Measurements from ENCODE around the gene MAD2L1BP.

Gene MAD2L1BP

DNA sequence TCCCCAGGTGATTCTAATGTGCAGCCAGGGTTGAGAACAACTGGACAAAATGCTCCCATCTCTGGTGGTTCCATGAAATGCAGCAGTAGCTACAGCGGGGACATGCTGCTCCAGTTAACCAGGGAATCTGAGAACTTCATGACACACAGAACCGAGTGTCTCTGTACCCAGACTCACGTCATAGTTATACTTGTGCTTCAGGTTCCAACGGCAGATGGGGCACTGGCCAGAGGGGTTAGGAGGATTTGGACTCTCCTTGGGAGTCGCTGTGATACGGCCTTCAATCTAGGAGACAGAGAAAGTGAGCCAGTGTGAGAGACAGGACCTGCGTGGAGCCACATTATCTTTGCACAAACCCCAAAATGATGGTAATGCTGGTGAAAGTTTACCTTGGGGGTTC lies 42.7 kb downstream of the MAD2L1BP start:
- Histone ChIP-seq H3K4me1 (ENCODE audit: insufficient read depth, low read length) (no peaks in the 10 kb centered on the region), H3K9ac (ENCODE audit: low read length) (no peak overlapping the region), H3K27ac (ENCODE audit: low read depth, low read length) (no peak overlapping the region), H3K36me3 (ENCODE audit: insufficient read depth, low read length) (peaks cover 79% of the 10 kb centered on the region), H3K4me3 (ENCODE audit: low read depth in 1 of 2, low read length in 2 of 2) (no peak overlapping the region), H3K9me3 (ENCODE audit: low read length) (no peaks in the 10 kb centered on the region), H3K27me3 (ENCODE audit: control insufficient read depth in 1 of 2, insufficient read depth in 2 of 2, low read length in 2 of 2) (no peaks in the 10 kb centered on the region)

DNA sequence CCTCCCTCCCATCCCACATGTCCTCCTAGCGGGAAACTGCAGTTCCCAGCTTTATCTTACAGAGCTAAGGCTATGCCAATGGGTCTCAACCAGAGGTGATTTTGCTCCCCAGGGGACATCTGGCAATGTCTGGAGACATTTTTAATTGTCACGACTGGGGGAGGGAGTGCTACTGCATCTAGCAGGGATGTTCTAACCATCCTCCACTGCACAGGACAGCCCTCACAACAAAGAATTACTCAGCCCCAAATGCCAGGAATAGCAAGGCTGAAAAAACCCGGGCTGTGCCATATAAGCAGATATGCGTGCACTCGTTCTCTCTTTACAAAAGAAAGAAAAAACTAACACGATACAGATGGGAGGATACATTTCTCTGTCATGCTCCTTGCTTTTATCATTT lies 43.4 kb downstream of the MAD2L1BP start:
- H3K4me3 ChIP-seq (ENCODE audit: low read depth in 1 of 2, low read length in 2 of 2), result no peak overlapping the region
- peaks cover 71% of the 10 kb centered on the region for H3K36me3 ChIP-seq (ENCODE audit: insufficient read depth, low read length)
- H3K9me3 ChIP-seq (ENCODE audit: low read length), result no peaks in the 10 kb centered on the region
- H3K27me3 ChIP-seq (ENCODE audit: control insufficient read depth in 1 of 2, insufficient read depth in 2 of 2, low read length in 2 of 2), result no peaks in the 10 kb centered on the region
- H3K4me1 ChIP-seq (ENCODE audit: insufficient read depth, low read length), result no peaks in the 10 kb centered on the region
- H3K27ac ChIP-seq (ENCODE audit: low read depth, low read length), result no peak overlapping the region
- H3K9ac ChIP-seq (ENCODE audit: low read length), result no peak overlapping the region

DNA sequence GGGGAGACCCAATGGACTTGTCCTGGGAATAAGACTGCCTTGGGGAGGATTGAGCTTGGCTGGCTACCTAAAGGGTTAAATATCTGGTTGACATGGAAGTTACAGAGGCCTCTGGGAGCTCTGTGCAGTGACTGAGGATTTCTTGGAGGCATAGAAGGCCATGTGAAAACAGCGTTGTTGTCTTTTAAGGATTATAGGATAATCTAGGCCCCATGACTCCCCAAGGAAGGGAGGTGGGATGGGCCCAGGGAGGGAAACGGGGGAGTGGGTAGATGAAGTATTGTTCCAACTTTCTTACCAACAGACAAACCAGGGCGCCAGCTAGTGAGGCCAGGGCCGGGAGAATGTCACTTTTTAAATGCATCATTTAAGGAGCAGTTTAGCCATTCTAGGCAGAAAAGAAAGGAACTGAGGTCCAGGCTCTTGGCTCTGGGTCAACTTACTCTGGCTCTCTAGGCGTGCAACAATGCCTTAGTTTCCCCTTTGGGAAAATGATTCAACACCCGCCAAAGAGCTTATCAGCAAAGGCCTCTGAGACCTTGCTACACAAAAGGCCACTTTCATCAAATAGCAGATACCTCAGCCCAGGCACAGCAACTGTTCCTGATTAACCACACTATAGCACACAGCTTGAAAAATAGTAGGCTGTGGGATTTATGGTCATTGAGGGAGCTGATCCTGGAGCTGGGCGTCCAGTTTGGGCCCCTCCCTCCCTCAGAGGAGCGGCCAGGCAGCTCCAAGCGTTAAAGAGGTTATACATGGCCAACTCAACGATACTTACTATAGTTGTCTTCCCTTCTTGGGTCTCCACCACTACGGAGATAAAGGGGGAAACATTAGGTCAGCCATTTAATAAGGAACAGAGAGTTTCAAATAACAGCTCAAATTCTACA lies 44.9 kb downstream of the MAD2L1BP start:
- H3K4me1 ChIP-seq (ENCODE audit: insufficient read depth, low read length), result no peaks in the 10 kb centered on the region
- no peaks in the 10 kb centered on the region for H3K9me3 ChIP-seq (ENCODE audit: low read length)
- no peak overlapping the region for H3K9ac ChIP-seq (ENCODE audit: low read length)
- no peak overlapping the region for H3K4me3 ChIP-seq (ENCODE audit: low read depth in 1 of 2, low read length in 2 of 2)
- H3K27me3 ChIP-seq (ENCODE audit: control insufficient read depth in 1 of 2, insufficient read depth in 2 of 2, low read length in 2 of 2), result no peaks in the 10 kb centered on the region
- H3K36me3 ChIP-seq (ENCODE audit: insufficient read depth, low read length), result peaks cover 56% of the 10 kb centered on the region
- no peak overlapping the region for H3K27ac ChIP-seq (ENCODE audit: low read depth, low read length)

- H3K4me1 ChIP-seq (ENCODE audit: insufficient read depth, low read length), result peaks cover 2% of the 10 kb centered on the region
- no peak overlapping the region for H3K4me3 ChIP-seq (ENCODE audit: low read depth in 1 of 2, low read length in 2 of 2)
- no peaks in the 10 kb centered on the region for H3K27me3 ChIP-seq (ENCODE audit: control insufficient read depth in 1 of 2, insufficient read depth in 2 of 2, low read length in 2 of 2)
- H3K27ac ChIP-seq (ENCODE audit: low read depth, low read length), result no peak overlapping the region
- no peak overlapping the region for H3K9ac ChIP-seq (ENCODE audit: low read length)
- H3K9me3 ChIP-seq (ENCODE audit: low read length), result no peaks in the 10 kb centered on the region
- peaks cover 49% of the 10 kb centered on the region for H3K36me3 ChIP-seq (ENCODE audit: insufficient read depth, low read length)
Observed at GRCh38 chr6:43681303-43681702, 45.7 kb downstream of the MAD2L1BP start.

- peaks cover 10% of the 10 kb centered on the region for H3K4me1 ChIP-seq (ENCODE audit: insufficient read depth, low read length)
- no peak overlapping the region for H3K27ac ChIP-seq (ENCODE audit: low read depth, low read length)
- no peak overlapping the region for H3K9ac ChIP-seq (ENCODE audit: low read length)
- H3K9me3 ChIP-seq (ENCODE audit: low read length), result no peaks in the 10 kb centered on the region
- no peaks in the 10 kb centered on the region for H3K27me3 ChIP-seq (ENCODE audit: control insufficient read depth in 1 of 2, insufficient read depth in 2 of 2, low read length in 2 of 2)
- H3K36me3 ChIP-seq (ENCODE audit: insufficient read depth, low read length), result peaks cover 33% of the 10 kb centered on the region
- no peak overlapping the region for H3K4me3 ChIP-seq (ENCODE audit: low read depth in 1 of 2, low read length in 2 of 2)
Observed at GRCh38 chr6:43682724-43683429, 47.2 kb downstream of the MAD2L1BP start.

- H3K9ac ChIP-seq (ENCODE audit: low read length), result no peak overlapping the region
- peaks cover 23% of the 10 kb centered on the region for H3K36me3 ChIP-seq (ENCODE audit: insufficient read depth, low read length)
- no peaks in the 10 kb centered on the region for H3K27me3 ChIP-seq (ENCODE audit: control insufficient read depth in 1 of 2, insufficient read depth in 2 of 2, low read length in 2 of 2)
- H3K27ac ChIP-seq (ENCODE audit: low read depth, low read length), result no peak overlapping the region
- H3K4me1 ChIP-seq (ENCODE audit: insufficient read depth, low read length), result peaks cover 15% of the 10 kb centered on the region
- no peaks in the 10 kb centered on the region for H3K9me3 ChIP-seq (ENCODE audit: low read length)
- H3K4me3 ChIP-seq (ENCODE audit: low read depth in 1 of 2, low read length in 2 of 2), result no peak overlapping the region
Observed at GRCh38 chr6:43683708-43684455, 48.2 kb downstream of the MAD2L1BP start.

- Histone ChIP-seq H3K9ac (ENCODE audit: low read length) (peak overlapping the region; percentile 69), H3K4me3 (ENCODE audit: low read depth in 1 of 2, low read length in 2 of 2) (peak overlapping the region; percentile 59 to 89), H3K4me1 (ENCODE audit: insufficient read depth, low read length) (peaks cover 15% of the 10 kb centered on the region), H3K9me3 (ENCODE audit: low read length) (no peaks in the 10 kb centered on the region), H3K27ac (ENCODE audit: low read depth, low read length) (peak overlapping the region; percentile 40), H3K27me3 (ENCODE audit: control insufficient read depth in 1 of 2, insufficient read depth in 2 of 2, low read length in 2 of 2) (no peaks in the 10 kb centered on the region), H3K36me3 (ENCODE audit: insufficient read depth, low read length) (no peaks in the 10 kb centered on the region)
Observed at GRCh38 chr6:43687079-43687436, 51.4 kb downstream of the MAD2L1BP start.

DNA sequence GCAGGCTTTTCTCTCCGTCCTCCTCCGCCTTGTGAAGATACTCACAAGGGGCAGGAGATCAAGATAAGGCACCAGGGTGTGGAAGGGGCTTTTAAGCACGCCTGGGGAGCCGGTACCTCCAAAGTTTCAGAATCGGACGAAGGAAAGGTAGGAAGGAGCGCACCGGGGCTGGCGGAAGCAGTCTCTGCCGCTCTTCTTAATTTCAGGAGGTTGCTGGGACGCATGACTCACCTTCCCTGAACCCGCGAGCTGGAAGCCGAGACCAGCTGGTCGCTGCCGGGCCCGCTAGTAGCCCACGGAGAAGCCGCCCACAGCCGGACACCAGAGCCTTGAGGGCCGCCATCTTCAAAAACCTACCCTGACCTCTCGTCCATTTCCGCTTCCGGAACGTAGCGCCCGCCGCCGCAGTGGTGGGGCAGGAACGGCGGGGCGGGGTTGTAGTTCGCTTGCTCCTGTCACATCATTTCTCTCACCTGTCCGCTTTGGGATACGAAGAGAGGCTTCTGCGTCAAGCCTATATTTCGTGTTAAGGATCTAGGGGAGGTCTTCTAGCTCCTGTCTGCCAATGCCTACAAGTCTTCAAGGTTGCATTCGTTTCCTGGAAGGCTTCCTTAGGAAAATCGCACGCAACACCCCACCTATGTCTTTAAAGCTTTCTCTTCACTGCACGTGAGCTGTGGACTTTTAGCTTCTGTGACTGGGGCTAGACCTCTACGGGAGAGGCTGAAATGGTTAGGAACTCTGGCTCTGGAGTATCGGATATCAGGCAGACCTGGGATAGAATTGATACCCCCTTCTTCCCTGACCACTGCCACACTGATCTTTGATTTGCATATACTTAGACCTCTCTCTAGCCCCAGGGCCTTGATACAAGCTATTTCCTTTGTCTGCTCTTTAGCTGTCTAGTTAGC lies 52.1 kb downstream of the MAD2L1BP start, which contains the start of gene MRPS18A:
Gene MRPS18A (minus strand): TSS at position 355 of the 911 bp plus-strand sequence. CDS start 12 bp downstream, at position 343.
- H3K4me1 ChIP-seq (ENCODE audit: insufficient read depth, low read length), result peaks cover 15% of the 10 kb centered on the region
- no peaks in the 10 kb centered on the region for H3K27me3 ChIP-seq (ENCODE audit: control insufficient read depth in 1 of 2, insufficient read depth in 2 of 2, low read length in 2 of 2)
- H3K9me3 ChIP-seq (ENCODE audit: low read length), result no peaks in the 10 kb centered on the region
- peak within 1 kb of the TSS; percentile 75 for H3K27ac ChIP-seq (ENCODE audit: low read depth, low read length)
- H3K4me3 ChIP-seq (ENCODE audit: low read depth in 1 of 2, low read length in 2 of 2), result peak within 1 kb of the TSS; percentile 59 to 89
- H3K9ac ChIP-seq (ENCODE audit: low read length), result peak within 1 kb of the TSS; percentile 69
- no peaks in the 10 kb centered on the region for H3K36me3 ChIP-seq (ENCODE audit: insufficient read depth, low read length)

GRCh38 chr6:43689421-43689820 lies 53.8 kb downstream of the MAD2L1BP start:
- no peak overlapping the region for H3K27ac ChIP-seq (ENCODE audit: low read depth, low read length)
- no peaks in the 10 kb centered on the region for H3K9me3 ChIP-seq (ENCODE audit: low read length)
- H3K4me3 ChIP-seq (ENCODE audit: low read depth in 1 of 2, low read length in 2 of 2), result no peak overlapping the region

More at GRCh38 chr6:43689421-43689820, 53.8 kb downstream of the MAD2L1BP start:
- no peaks in the 10 kb centered on the region for H3K27me3 ChIP-seq (ENCODE audit: control insufficient read depth in 1 of 2, insufficient read depth in 2 of 2, low read length in 2 of 2)
- H3K9ac ChIP-seq (ENCODE audit: low read length), result no peak overlapping the region
- no peaks in the 10 kb centered on the region for H3K36me3 ChIP-seq (ENCODE audit: insufficient read depth, low read length)
- peaks cover 15% of the 10 kb centered on the region for H3K4me1 ChIP-seq (ENCODE audit: insufficient read depth, low read length)

All from muscle layer of colon (tissue), 2 donors.